ENCODE measurements around the gene MEX3A. TPM values are rescaled to one million over a fixed set of nuclear protein-coding genes. Genes with fewer than 3 reads are reported as not detected.

MEX3A gene
- polyA plus RNA-seq, 1 donor (not counting 4 experiments of a cell fraction or from before 2014, with no cell fraction given): 1.1 TPM

DNA sequence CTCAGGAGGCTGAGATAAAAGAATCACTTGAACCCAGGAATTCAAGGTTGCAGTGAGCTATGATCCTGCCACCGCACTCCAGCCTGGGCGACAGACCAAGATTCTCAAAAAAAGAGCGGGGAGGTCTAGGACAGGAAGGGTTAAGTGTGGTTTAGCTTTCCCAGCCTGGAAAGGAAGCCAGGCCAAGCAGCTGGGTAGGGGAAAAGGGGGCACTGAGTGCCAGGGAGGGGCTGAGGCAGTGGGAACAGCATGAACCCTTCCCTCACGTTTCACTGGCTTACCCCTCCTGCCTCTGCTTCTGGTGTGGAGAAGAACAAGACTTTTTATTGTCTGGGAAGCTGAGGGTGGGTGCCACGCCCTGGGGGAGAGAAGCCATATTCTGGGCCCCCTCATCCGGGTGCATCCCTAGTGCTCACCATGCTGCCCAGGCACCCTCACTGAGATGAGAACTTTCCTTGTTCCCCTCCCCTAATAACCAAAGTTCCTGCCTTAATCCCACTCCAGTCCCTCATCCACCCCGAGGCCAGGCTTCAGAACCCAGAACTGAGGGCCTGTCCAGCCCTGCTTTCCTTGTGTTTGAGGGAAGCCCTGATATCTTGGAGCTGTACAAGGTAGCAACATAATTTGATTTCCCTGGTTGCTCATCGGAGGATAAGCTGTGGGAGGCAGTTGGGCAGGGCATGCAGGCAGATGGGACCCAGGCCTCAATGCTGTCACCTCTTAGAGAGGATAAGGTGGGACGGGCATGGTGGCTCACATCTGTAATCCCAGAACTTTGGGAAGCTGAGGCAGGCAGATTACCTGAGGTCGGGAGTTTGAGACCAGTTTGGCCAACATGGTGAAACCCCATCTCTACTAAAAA lies 30.2 kb upstream of the MEX3A start:
- Histone ChIP-seq H3K9me1 (ENCODE audit: control insufficient read depth, extremely low read depth, insufficient read depth, low read length) (no peaks in the 10 kb centered on the region), H3K27me3 (ENCODE audit: control insufficient read depth, extremely low read depth, insufficient read depth, low read length) (no peaks in the 10 kb centered on the region), H3K9me3 (ENCODE audit: control insufficient read depth, low read depth, low read length) (no peaks in the 10 kb centered on the region), H3K4me3 (ENCODE audit: control insufficient read depth in 2 of 3, extremely low read depth in 1 of 3, insufficient read depth in 2 of 3, low read depth in 1 of 3, low read length in 3 of 3) (no peak overlapping the region), H3K4me1 (ENCODE audit: control insufficient read depth, extremely low read depth, insufficient read depth, low read length) (peaks cover 18% of the 10 kb centered on the region), H3K27ac (ENCODE audit: control insufficient read depth, insufficient read depth, low read length) (no peak overlapping the region), H4K20me1 (ENCODE audit: control insufficient read depth, extremely low read depth, insufficient read depth, low read length) (peaks cover 9% of the 10 kb centered on the region), H2AFZ (ENCODE audit: control insufficient read depth, low read length) (no peak overlapping the region), H3K79me2 (ENCODE audit: control insufficient read depth, insufficient read depth, low read length) (peaks cover 29% of the 10 kb centered on the region), H3K9ac (ENCODE audit: control insufficient read depth, extremely low read depth, insufficient read depth, low read length) (peak overlapping the region; percentile 46), H3K4me2 (ENCODE audit: control insufficient read depth, extremely low read depth, insufficient read depth, low read depth, low read length) (no peak overlapping the region), H3K36me3 (ENCODE audit: control insufficient read depth in 2 of 2, extremely low read depth in 1 of 2, insufficient read depth in 2 of 2, low read length in 2 of 2) (peaks cover 0 to 4% of the 10 kb centered on the region in 2 experiments)
- DNase-seq (ENCODE audit: low read depth, low spot score) (no peak), FAIRE-seq (no peak)
- no peak for TF ChIP-seq EZH2 (IDR thresholded peaks at IDR 0.05; ENCODE audit: low read length)
- TF ChIP-seq, protein P1, sequence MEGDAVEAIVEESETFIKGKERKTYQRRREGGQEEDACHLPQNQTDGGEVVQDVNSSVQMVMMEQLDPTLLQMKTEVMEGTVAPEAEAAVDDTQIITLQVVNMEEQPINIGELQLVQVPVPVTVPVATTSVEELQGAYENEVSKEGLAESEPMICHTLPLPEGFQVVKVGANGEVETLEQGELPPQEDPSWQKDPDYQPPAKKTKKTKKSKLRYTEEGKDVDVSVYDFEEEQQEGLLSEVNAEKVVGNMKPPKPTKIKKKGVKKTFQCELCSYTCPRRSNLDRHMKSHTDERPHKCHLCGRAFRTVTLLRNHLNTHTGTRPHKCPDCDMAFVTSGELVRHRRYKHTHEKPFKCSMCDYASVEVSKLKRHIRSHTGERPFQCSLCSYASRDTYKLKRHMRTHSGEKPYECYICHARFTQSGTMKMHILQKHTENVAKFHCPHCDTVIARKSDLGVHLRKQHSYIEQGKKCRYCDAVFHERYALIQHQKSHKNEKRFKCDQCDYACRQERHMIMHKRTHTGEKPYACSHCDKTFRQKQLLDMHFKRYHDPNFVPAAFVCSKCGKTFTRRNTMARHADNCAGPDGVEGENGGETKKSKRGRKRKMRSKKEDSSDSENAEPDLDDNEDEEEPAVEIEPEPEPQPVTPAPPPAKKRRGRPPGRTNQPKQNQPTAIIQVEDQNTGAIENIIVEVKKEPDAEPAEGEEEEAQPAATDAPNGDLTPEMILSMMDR (optimal IDR thresholded peaks at IDR 0.05 in 1 of 3, IDR thresholded peaks at IDR 0.05 in 1 of 3, conservative IDR thresholded peaks at IDR 0.05 in 1 of 3; ENCODE audit: extremely low read depth in 1 of 3, insufficient read depth in 2 of 3, low read length in 3 of 3): no peak
- dilution Hi-C loops (cut with MboI; ENCODE audit: extremely low pct_ligation_motif_present, low sequenced_read_pairs): no loop called here

DNA sequence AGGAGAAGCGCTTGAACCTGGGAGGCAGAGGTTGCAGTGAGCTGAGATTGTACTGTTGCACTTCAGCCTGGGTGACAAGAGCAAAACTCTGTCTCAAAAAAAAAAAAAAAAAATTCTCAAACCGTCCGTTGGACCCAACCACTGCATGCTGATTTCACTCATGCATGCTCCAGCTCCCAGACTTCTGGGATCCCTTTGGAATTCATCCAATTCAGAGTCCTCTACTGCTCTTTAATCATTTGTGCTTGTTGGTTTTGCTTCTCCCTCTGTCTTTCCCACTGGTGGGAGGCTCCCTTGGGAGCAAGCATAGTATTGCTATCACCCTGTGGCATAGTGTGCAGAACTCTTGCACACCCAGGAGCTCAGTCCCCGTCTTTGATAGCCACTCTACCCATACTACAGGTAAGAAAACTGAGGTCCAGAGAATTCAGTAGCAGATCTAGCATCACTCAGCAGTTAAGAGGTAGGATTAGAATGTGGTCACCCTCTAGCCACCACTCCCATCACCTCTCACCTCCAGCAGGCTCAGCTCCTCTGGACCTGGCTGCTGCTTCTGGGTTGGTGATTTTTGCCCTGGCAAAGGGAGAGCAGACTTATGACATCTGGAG lies 29.2 kb upstream of the MEX3A start:
- H3K9me1 ChIP-seq (ENCODE audit: control insufficient read depth, extremely low read depth, insufficient read depth, low read length): no peaks in the 10 kb centered on the region
- H3K27ac ChIP-seq (ENCODE audit: control insufficient read depth, insufficient read depth, low read length): no peak overlapping the region
- peaks cover 7% of the 10 kb centered on the region for H4K20me1 ChIP-seq (ENCODE audit: control insufficient read depth, extremely low read depth, insufficient read depth, low read length)
- DNase-seq (ENCODE audit: low read depth, low spot score) (no peak), FAIRE-seq (no peak)
- no peak overlapping the region for H3K4me2 ChIP-seq (ENCODE audit: control insufficient read depth, extremely low read depth, insufficient read depth, low read depth, low read length)
- no peaks in the 10 kb centered on the region for H3K27me3 ChIP-seq (ENCODE audit: control insufficient read depth, extremely low read depth, insufficient read depth, low read length)
- dilution Hi-C loops (cut with MboI; ENCODE audit: extremely low pct_ligation_motif_present, low sequenced_read_pairs): no loop called here
- H3K4me3 ChIP-seq (ENCODE audit: control insufficient read depth in 2 of 3, extremely low read depth in 1 of 3, insufficient read depth in 2 of 3, low read depth in 1 of 3, low read length in 3 of 3): no peak overlapping the region
- peaks cover 19% of the 10 kb centered on the region for H3K79me2 ChIP-seq (ENCODE audit: control insufficient read depth, insufficient read depth, low read length)
- H3K9ac ChIP-seq (ENCODE audit: control insufficient read depth, extremely low read depth, insufficient read depth, low read length): no peak overlapping the region
- no peak for TF ChIP-seq EZH2 (IDR thresholded peaks at IDR 0.05; ENCODE audit: low read length)
- TF ChIP-seq, protein P1 (optimal IDR thresholded peaks at IDR 0.05 in 1 of 3, IDR thresholded peaks at IDR 0.05 in 1 of 3, conservative IDR thresholded peaks at IDR 0.05 in 1 of 3; ENCODE audit: extremely low read depth in 1 of 3, insufficient read depth in 2 of 3, low read length in 3 of 3): no peak
- H3K4me1 ChIP-seq (ENCODE audit: control insufficient read depth, extremely low read depth, insufficient read depth, low read length): peaks cover 24% of the 10 kb centered on the region
- H3K36me3 ChIP-seq (ENCODE audit: control insufficient read depth in 2 of 2, extremely low read depth in 1 of 2, insufficient read depth in 2 of 2, low read length in 2 of 2): peaks cover 0 to 3% of the 10 kb centered on the region in 2 experiments
- no peaks in the 10 kb centered on the region for H3K9me3 ChIP-seq (ENCODE audit: control insufficient read depth, low read depth, low read length)
- H2AFZ ChIP-seq (ENCODE audit: control insufficient read depth, low read length): no peak overlapping the region

All from keratinocyte (primary cell).